Activated CD4-positive, alpha-beta T cell treated with anti-CD3 and anti-CD28 coated beads, Interleukin-2, amount 50 U/mL, for 4 hours (primary cell): ENCODE measurements around the gene ZBTB26.
"Not testable (repeated sequence)": the region's sequence is repeated elsewhere in the genome, so short reads cannot be mapped to it uniquely, and the experiment has no call there.

Source experiments
- DNase-seq, 2 experiments: peaks; one replicate each; pipeline ENCODE4 v3.0.0-alpha.2; 2020

The ZBTB26 gene

DNA sequence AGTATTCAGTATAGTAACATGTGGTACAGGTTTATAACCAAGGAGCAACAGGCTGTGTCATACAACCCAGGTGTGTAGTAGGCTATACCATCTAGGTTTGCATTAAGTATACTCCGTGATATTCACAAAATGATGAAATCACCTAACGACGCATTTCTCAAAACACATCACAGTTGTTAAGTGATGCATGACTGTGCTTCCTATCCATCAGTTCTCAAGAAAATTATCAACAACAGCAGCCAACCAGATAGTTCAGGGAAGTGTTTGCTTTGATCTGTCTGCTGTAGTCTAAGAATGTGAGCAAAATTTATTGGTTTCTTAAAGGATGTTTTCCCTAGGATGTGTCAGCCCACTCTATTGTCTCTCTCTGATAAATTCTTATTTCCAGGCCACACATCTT, 7.4 kb downstream of the ZBTB26 start:
- no peak for DNase-seq

DNA sequence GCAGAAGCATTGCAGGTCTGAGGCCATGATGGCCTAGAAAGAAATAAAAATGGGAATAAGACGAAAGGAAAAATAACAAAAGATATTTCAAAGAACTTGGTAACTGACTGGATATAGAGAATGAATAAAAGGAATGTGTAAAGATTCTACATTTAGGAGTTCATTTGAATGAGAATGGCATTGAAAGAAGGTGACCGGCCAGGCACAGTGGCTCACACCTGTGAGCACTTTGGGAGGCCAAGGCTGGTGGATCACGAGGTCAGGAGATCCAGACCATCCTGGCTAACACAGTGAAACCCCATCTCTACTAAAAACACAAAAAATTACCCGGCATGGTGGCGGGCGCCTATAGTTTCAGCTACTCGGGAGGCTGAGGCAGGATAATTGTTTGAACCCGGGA, 8.6 kb downstream of the ZBTB26 start:
- no peak for DNase-seq

DNA sequence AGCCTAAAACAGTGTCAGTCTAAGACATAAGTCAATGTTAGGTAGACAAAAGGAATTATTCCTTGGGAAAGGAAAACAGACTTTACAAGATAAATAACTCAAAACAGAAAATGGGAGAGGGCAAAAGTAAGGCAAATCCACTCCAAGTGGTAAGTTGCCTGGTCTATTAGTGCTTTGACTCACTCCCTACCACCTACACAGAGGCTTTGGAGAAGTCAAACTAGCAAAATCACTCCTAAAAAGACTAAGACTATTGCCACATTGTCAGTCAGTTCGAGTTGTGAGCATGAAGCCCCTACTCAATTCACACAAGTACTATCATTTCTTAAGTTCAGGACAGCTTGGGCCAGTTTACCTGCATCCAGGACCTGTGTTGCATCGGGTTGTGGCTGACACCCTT, 13.0 kb downstream of the ZBTB26 start:
- DNase-seq = no peak

DNA sequence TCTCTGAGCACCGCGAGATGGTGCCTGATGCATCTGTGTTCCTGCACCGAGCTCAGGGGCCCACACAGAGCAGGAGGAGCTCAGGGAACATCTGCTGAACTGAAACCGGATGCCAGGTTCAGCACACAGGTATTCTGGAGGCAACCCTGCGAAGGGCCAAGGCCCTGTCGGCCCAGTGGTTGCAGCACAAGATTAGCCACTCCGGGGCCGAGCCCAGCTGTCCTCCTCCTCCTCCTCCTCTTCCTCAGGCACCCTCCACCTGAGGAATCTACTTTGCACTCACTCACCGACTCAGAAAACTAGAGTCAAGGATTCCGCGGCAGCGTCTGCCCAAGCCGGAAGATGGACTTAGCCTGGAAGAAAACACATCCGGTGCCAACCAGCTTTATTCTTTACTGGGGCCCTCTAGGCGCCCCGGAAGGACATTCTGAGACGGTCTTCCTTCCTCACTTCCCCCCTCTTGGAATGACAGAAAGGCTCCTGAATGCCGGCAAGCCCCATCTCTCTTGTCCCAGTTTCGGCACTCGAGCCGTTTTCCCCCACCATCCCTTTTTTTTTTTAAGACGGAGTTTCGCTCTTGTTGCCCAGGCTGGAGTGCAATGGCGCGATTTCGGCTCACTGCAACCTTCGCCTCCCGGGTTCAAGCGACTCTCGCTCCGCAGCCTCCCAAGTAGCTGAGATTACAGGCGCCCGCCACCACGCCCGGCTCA, 18.2 kb downstream of the ZBTB26 start, which contains the start of gene ZBTB6:
TSS of gene ZBTB6 (minus strand) at position 360 of the 710 bp plus-strand sequence. CDS start 1,251 bp downstream, outside the sequence.
- peak; percentile 62 for DNase-seq

DNA sequence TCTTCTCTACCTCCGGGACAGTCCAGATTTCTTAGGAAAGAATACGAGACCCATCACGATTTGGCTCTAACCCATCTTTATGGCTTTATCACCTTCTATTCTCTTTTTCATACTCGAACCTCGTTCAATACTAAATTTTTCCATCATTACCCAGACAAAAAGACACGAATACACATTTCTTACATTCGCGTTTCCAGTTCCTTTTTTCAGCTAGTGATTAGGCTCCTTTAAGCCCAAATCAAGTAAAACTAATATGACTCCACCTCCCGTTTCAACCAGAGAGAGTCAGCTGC, 18.7 kb downstream of the ZBTB26 start:
- no peak for DNase-seq

DNA sequence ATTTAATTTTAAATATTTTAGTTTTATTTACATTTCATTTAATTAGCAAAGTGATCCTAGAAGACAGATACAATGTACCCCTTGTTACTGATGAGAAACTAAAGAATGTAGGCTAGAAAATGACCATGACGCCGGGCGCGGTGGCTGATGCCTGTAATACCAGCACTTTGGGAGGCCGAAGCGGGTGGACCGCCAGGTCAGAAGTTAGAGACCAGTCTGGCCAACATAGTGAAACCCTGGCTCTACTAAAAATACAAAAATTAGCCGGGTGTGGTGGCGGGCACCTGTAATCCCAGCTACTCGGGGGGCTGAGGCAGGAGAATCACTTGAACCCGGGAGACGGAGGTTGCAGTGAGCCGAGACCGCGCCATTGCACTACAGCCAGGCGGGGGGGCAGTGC, 25.2 kb downstream of the ZBTB26 start:
- not testable (repeated sequence) for DNase-seq

DNA sequence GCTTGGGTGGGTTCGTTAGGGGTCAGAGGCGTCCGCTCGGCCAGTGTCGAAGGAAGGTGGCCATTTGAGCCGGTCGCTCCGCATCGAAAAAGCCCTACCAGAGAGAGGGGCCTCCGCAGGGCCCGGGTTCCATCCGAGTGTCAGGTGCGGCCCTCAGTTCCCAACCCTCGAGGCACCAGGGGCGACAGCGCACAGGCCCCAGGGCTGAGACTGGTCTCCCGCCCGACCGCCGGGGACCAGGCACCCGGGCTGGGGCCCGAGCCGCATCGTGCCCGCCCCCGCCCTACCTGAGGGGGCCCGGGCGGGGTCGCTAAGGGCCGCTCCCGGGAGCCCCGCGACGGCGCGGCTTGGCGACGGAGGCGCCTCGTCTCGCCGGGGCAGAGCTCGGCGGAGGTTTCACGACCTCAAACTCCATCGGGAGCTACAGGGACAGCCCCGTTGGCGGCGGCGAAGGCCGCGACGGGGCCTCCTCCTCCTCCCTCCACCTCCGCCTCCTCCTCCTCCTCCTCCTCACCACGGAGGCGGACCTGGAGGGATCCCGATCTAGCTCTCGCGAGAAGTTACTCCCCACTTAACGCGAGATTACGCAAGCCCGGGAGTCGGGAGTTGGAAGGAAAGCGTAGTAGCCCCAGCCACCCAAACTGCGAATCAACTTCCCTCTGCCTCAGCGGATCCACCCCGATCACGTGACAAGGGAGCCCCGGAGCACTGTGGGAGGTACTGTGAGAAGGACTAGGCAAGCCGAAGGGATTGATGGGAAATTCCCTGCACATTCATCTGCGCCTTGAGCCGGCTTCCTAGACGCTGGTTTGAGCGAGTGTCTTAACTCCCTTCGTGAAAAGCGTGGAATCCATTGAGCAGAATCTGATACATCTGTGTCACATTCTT, 26.2 kb downstream of the ZBTB26 start, which contains the start of gene RC3H2:
TSS of gene RC3H2 (minus strand) at position 537 of the 888 bp plus-strand sequence. CDS start 7,850 bp downstream, outside the sequence.
- DNase-seq = peak; percentile 96

DNA sequence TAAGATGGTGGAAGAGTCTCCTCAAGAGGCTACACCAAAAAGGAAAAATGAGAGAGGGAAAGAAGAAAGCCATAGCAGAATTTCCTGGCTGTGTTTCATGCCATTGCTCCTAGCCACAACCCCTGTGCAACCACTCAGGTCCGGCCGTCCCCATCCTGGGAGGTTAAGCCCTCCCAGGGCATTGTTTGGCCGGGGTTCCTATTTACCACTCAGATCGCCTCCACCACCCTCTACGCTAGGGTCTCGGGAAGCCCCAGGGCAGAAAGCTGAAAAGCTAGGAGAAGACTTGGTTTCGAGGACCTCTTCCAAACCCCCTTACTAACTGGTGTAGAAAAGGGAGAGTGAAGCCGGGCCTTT, 26.9 kb downstream of the ZBTB26 start:
- no peak for DNase-seq

DNA sequence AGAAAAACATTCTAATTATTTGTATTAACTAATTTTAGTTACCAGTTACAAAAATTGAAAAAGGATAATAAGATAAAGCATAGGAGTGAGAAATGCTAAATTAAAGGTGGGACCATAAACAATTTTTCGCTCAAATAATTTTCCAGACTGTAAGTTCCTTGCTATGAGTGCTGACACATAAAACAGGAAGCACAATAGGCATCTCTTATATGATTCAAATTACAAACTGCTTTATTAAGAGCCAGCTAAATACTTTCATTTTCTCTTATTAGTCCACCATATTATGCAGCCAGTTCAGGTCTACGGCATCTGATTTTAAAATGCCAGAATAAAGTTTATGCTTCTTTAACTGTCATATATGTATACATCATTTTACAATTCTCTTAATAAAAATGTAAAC, 30.5 kb downstream of the ZBTB26 start:
- no peak for DNase-seq

DNA sequence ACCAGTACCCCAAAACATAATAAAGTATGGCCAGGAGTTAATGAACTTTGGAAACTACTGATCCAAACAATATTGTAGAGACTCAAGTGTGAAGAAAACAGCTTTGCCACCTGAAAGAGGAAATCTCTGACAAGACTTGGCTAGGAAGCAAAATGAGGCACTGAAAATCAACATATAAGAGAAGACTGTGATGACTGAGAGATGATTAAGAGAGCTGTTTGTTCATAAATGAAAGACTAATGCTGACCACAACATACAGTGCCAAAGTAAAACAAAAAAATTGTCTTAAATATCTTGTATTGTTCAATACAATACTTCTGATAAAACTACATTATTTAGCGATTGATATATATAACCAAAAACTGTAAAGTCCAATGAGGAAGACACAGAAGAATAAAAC, 33.3 kb downstream of the ZBTB26 start:
- DNase-seq = no peak

DNA sequence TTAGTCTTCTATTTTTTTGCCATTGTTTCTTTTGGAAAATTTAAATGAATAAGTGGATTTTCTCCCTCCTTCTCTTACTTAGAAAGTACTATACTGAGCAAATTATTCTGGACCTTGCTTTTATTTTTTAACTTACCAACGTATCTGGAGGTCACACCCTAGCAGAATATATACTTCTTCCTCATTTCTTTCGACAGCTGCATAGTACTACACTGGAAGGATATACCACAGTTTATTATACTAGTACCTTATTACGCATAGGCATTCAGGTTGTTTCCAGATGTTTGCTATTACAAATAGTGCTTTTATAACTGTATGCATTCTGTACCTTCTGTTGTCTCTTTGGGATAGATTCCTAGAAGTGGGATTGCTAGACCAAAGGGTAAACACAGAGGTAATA, 42.8 kb downstream of the ZBTB26 start:
- DNase-seq = no peak

DNA sequence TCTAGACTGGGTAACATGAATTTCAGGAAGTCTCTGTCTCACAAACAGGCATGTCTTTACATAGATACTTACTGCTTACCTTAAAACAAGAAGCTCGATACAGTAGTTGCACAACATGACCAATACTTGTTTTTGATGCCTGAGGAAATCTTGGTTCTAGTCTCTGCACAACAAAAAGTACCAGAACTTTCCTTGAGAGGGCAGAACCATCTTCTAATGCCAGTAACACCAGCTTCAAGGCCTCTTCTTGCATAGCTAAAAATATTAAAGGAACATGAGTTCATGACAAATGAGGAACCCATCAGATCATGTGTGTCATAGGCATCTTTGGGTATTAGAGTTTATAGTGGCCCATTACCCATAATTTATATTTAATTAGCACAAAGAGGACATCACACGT, 48.2 kb downstream of the ZBTB26 start:
- DNase-seq = no peak

DNA sequence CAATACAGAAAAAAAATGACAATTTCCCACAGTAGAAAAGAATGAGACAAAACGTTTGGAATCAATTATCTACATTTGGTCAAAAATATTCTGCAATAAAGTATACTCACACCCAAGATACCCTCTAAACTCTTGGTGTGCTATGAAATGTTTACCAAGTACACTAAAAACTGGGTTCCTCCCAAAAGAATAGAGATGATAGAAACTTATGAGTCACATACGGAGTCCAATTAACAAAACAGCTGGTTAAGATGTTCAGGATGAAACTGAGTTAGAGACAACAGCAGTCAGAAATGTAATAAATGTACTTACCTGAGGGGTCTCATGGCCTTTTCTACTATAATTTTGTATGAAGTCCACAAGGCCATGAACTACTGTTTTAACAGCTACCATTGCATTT, 51.9 kb downstream of the ZBTB26 start:
- no peak for DNase-seq

DNA sequence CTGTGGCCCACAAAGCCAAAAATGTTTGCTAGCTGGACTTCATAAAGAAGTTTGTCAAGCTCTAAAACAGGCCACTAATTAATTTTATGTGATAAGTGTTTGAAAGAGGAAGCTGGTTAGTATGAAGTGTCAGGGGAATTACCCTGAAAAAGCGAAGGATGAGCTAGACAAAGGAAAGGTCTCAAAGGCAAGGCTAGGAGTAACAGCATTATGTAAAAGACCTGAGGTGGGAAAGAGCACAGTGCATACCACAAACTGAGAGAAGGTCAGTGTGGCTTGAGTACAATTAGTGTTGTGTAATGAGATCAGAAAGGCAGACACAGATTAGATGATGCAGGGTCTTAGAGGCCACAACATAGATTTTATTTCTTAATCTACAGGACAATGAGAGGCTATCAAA, 55.8 kb downstream of the ZBTB26 start:
- DNase-seq = no peak

DNA sequence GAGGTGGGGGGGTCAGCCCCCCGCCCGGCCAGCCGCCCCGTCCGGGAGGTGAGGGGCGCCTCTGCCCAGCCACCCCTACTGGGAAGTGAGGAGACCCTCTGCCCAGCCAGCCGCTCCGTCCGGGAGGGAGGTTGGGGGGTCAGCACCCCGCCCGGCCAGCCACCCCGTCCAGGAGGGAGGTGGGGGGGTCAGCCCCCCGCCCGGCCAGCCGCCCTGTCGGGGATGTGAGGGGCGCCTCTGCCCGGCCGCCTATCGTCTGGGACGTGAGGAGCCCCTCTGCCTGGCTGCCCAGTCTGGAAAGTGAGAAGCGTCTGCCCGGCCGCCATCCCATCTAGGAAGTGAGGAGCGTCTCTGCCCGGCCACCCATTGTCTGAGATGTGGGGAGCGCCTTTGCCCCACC, 64.0 kb downstream of the ZBTB26 start:
- not testable (repeated sequence) for DNase-seq

DNA sequence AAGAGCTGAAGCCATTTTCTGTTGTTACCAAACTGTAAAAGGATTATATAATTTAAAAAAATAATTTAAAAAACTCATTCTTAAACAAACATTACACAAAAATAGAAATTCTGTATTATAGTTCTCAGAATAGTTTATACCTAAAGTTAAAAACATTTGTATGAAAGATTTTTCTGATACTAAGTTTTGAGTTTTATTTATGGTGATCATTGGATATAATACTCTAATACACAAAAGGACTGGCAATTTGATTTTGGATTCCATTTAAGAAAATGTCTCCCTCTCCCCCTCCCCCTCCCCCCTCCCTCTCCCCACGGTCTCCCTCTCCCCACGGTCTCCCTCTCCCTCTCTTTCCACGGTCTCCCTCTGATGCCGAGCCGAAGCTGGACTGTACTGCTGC, 65.2 kb downstream of the ZBTB26 start:
- DNase-seq = no peak
